Adrenal gland (tissue), 12 donors: Measurements from ENCODE around the gene HTR3C. TPM values are rescaled to one million over a fixed set of nuclear protein-coding genes. Genes with fewer than 3 reads are reported as not detected.

ENCODE experiments used
- DNase-seq, 7 donors: peaks; one replicate each; pipeline ENCODE4 v3.0.0-alpha.2; 2019 to 2020
- H3K27ac ChIP-seq, 5 donors: fragments of 200-600 bp; sonication (generic) in 4 of 5; 1 replicate in 3 of 5; 2 replicates in 2 of 5; pipeline versions ENCODE4 v1.5.1 to v1.8.0; 2016 to 2020; ENCODE audit warnings: mild to moderate bottlenecking in 1 of 5
- H3K27me3 ChIP-seq: fragments of 200-600 bp; 2 replicates; pipeline ENCODE4 v1.8.0; 2021
- H3K36me3 ChIP-seq, 2 donors: fragments of 200-600 bp; replicated peaks in 1 of 2; 1 replicate in 1 of 2; 2 replicates in 1 of 2; pipeline versions ENCODE4 v1.5.1 to v1.8.0; 2018 to 2022
- H3K4me1 ChIP-seq, 2 donors: fragments of 200-600 bp; replicated peaks in 1 of 2; 1 replicate in 1 of 2; 2 replicates in 1 of 2; pipeline versions ENCODE4 v1.5.1 to v1.8.0; 2018 to 2021
- H3K4me3 ChIP-seq, 4 donors: fragments of 200-600 bp; sonication (generic) in 3 of 4; one replicate each; pipeline ENCODE4 v1.5.1; 2016 to 2018
- H3K9me3 ChIP-seq, 3 donors: fragments of 200-600 bp; sonication (generic) in 1 of 3; replicated peaks in 1 of 3; 1 replicate in 2 of 3; 2 replicates in 1 of 3; pipeline versions ENCODE4 v1.5.1 to v1.8.0; 2016 to 2021
- POLR2A ChIP-seq, 2 donors: fragments of 450-650 bp; IDR thresholded peaks; one replicate each; pipeline ENCODE4 v1.6.1; 2017; ENCODE audit warnings: antibody characterized with exemption in 2 of 2, mild to moderate bottlenecking in 2 of 2, moderate library complexity in 1 of 2
- WGBS, 4 donors: extraction: QIAGEN DNeasy Blood & Tissue Kit in 2 of 4; methylation state at CpG; one replicate each; pipeline versions ENCODE4 v1.1.5 to v1.1.7; 2013 to 2017; 5-methylcytosine and 5-hydroxymethylcytosine counted together
- intact Hi-C, 2 donors: fragments of 100-400 bp; cut with DNase I; formaldehyde crosslinking; loops; one replicate each; pipeline versions ENCODE4 v1.14.1 to v1.15.0; 2022 to 2023
- polyA plus RNA-seq, 3 donors: library from polyadenylated mRNA; stranded (reverse); fragments of 200-250 nt in 2 of 3; fragments of 350-450 nt in 1 of 3; fragmentation: Illumina TruSeq in 1 of 3; extraction: RNeasy Lipid Tissue Mini Kit (QIAGEN cat#74804) in 1 of 3; gene quantifications; one replicate each; pipeline ENCODE4 v1.2.3, GENCODE V29; 2013 to 2014
- small RNA-seq, 2 donors: library from RNA; depleted of rRNA; stranded (forward); fragments of <200 nt; gene quantifications; one replicate each; pipeline ENCODE3, GENCODE V24; 2016
- total RNA-seq, 9 donors: library from RNA; depleted of rRNA in 4 of 9; stranded (reverse); fragments of >200 nt in 4 of 9; fragments of 120-200 nt in 1 of 9; fragmentation: NEBNext Ultra II Directional in 1 of 9; extraction: Animal tissue kit (Norgen Biotek cat#: 25700) in 1 of 9; gene quantifications; one replicate each; pipeline versions ENCODE4 v1.1.0 to v1.2.4, GENCODE V29; 2013 to 2023
- TF ChIP-seq, protein P1 (sequence below), 6 experiments: fragments of 450-650 bp in 4 of 6; fragments of 200-600 bp in 2 of 6; sonication (generic) in 1 of 6; IDR thresholded peaks; 1 replicate in 5 of 6; 2 replicates in 1 of 6; pipeline versions ENCODE4 v1.5.1 to v1.8.0; 2016 to 2021; ENCODE audit warnings: antibody characterized with exemption in 6 of 6, mild to moderate bottlenecking in 2 of 6, moderate library complexity in 1 of 6
- donor health status: healthy with polysubstance abuse.
- donor health status: Bipolar disorder and iron deficiency.
- donor health status: DM: yes; HTN: yes; CAD: no.
- donor health status: DM: no; HTN: no; CAD: no.
- donor health status: DM: no; HTN: no; CAD: no.
- donor health status: DM: yes; HTN: yes; CAD: no.

HTR3C gene
- total and polyA plus RNA-seq, 12 donors, result 0.03 TPM; not detected in 11

DNA sequence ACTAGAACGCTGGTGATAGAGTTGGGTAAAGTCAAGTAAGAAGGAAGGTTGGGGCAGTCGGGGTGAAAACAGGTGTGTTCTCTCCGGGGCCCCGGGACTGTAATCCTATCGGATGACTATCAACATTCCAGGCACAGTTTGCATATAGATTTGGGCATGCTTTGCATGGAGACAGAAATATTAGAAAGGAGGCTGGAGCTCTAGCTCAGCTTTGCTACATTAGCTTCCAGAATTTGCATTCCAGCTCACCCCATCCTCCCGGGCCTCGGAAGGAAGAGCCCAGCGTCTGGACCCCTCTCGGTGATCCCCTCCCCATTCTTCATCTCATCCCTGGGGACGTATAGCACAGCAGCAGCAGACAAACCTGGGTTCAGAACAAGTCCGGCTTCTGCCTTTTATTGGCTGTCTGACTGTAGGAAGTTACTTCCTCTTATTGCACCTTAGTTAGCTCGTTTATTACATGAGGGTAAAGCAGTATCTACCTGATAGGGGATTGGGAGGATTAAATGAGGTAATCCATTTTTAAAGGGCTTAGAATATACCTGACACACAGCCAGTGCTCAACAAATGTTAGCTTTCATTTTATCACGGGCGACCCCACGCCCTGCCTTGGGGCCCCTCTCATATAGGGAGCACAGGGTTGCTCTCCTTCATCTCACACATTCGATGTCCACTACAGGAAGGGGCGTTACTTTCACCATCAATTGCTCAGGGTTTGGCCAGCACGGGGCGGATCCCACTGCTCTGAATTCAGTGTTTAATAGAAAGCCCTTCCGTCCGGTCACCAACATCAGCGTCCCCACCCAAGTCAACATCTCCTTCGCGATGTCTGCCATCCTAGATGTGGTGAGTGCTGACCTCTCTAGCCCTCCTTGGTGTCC lies 47.2 kb downstream of the HTR3C start:
- Histone ChIP-seq H3K9me3 (no peaks in the 10 kb centered on the region), H3K36me3 (no peaks in the 10 kb centered on the region), H3K27ac (no peak overlapping the region), H3K4me1 (no peaks in the 10 kb centered on the region), H3K4me3 (no peak overlapping the region), H3K27me3 (no peaks in the 10 kb centered on the region)
- 70 to 74% (median 72%) methylated on average over 24 of the region's 24 CpGs for WGBS, 4 donors
- intact Hi-C loops, result no loop called here
- DNase-seq, result no peak
- TF ChIP-seq POLR2A (IDR thresholded peaks at IDR 0.05), result no peak
- TF ChIP-seq, protein P1, sequence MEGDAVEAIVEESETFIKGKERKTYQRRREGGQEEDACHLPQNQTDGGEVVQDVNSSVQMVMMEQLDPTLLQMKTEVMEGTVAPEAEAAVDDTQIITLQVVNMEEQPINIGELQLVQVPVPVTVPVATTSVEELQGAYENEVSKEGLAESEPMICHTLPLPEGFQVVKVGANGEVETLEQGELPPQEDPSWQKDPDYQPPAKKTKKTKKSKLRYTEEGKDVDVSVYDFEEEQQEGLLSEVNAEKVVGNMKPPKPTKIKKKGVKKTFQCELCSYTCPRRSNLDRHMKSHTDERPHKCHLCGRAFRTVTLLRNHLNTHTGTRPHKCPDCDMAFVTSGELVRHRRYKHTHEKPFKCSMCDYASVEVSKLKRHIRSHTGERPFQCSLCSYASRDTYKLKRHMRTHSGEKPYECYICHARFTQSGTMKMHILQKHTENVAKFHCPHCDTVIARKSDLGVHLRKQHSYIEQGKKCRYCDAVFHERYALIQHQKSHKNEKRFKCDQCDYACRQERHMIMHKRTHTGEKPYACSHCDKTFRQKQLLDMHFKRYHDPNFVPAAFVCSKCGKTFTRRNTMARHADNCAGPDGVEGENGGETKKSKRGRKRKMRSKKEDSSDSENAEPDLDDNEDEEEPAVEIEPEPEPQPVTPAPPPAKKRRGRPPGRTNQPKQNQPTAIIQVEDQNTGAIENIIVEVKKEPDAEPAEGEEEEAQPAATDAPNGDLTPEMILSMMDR (IDR thresholded peaks at IDR 0.05), result no peak

Small RNAs within 50 kb of the gene (small RNA-seq; reads per million reads assigned to genes)
- gene RF00019, result 0 reads per million in 2 donors

Other genes starting within 250 kb of the HTR3C start
- 1 to 10 TPM in 7 of 9 donors, under 1 TPM in 1, not detected in 1; 0.52 to 3.0 (median 1.7) TPM for gene MAP6D1, start 227.5 kb upstream of the HTR3C start, total RNA-seq
- gene MAP6D1, start 227.5 kb upstream of the HTR3C start, polyA plus RNA-seq, result 1 to 10 TPM in 1 of 3 donors, under 1 TPM in 1, not detected in 1; 0.27 to 2.5 TPM
- 10 to 100 TPM; 29.4 to 83.4 (median 45.3) TPM for gene PARL, start 168.2 kb upstream of the HTR3C start, total RNA-seq
- 100 to 1,000 TPM in 2 of 3 donors, 10 to 100 TPM in 1; 56.4 to 119 (median 116) TPM for gene PARL, start 168.2 kb upstream of the HTR3C start, polyA plus RNA-seq
- gene ABCC5, start 35.2 kb upstream of the HTR3C start, total RNA-seq, result 10 to 100 TPM; 11.4 to 45.3 (median 24.8) TPM
- gene ABCC5, start 35.2 kb upstream of the HTR3C start, polyA plus RNA-seq, result 10 to 100 TPM; 20.8 to 53.9 (median 33.2) TPM
- gene HTR3D, start 21.3 kb upstream of the HTR3C start, total RNA-seq, result not detected
- not detected for gene HTR3D, start 21.3 kb upstream of the HTR3C start, polyA plus RNA-seq
- gene HTR3E, start 44.0 kb downstream of the HTR3C start, total RNA-seq, result not detected
- gene HTR3E, start 44.0 kb downstream of the HTR3C start, polyA plus RNA-seq, result not detected
- gene EIF2B5, start 82.3 kb downstream of the HTR3C start, total RNA-seq, result 10 to 100 TPM; 19.1 to 50.8 (median 40.2) TPM
- gene EIF2B5, start 82.3 kb downstream of the HTR3C start, polyA plus RNA-seq, result 10 to 100 TPM; 45.9 to 56.1 (median 49.0) TPM
- gene DVL3, start 102.3 kb downstream of the HTR3C start, total RNA-seq, result 10 to 100 TPM; 34.1 to 94.1 (median 64.2) TPM
- gene DVL3, start 102.3 kb downstream of the HTR3C start, polyA plus RNA-seq, result 10 to 100 TPM; 45.8 to 92.9 (median 69.8) TPM
- gene AP2M1, start 121.8 kb downstream of the HTR3C start, total RNA-seq, result 100 to 1,000 TPM; 305 to 700 (median 594) TPM
- 100 to 1,000 TPM; 250 to 882 (median 362) TPM for gene AP2M1, start 121.8 kb downstream of the HTR3C start, polyA plus RNA-seq
- gene ABCF3, start 133.2 kb downstream of the HTR3C start, total RNA-seq, result 100 to 1,000 TPM in 8 of 9 donors, 10 to 100 TPM in 1; 93.6 to 292 (median 150) TPM
- 100 to 1,000 TPM; 189 to 353 (median 289) TPM for gene ABCF3, start 133.2 kb downstream of the HTR3C start, polyA plus RNA-seq
- 100 to 1,000 TPM in 3 of 9 donors, 10 to 100 TPM in 5, 1 to 10 TPM in 1; 1.1 to 140 (median 65.8) TPM for gene VWA5B2, start 176.5 kb downstream of the HTR3C start, total RNA-seq
- gene VWA5B2, start 176.5 kb downstream of the HTR3C start, polyA plus RNA-seq, result 1,000 to 10,000 TPM in 1 of 3 donors, 100 to 1,000 TPM in 1, 10 to 100 TPM in 1; 29.8 to 1,120 (median 268) TPM
- gene ALG3, start 195.9 kb downstream of the HTR3C start, total RNA-seq, result 100 to 1,000 TPM in 1 of 9 donors, 10 to 100 TPM in 8; 27.7 to 107 (median 59.0) TPM
- gene ALG3, start 195.9 kb downstream of the HTR3C start, polyA plus RNA-seq, result 10 to 100 TPM; 32.8 to 71.4 (median 42.3) TPM
- 1 to 10 TPM; 2.7 to 8.3 (median 4.3) TPM for gene EEF1AKMT4, start 196.6 kb downstream of the HTR3C start, total RNA-seq
- gene EEF1AKMT4, start 196.6 kb downstream of the HTR3C start, polyA plus RNA-seq, result 1 to 10 TPM; 1.8 to 6.6 (median 2.5) TPM
- gene CAMK2N2, start 208.5 kb downstream of the HTR3C start, total RNA-seq, result 10 to 100 TPM in 2 of 9 donors, 1 to 10 TPM in 4, under 1 TPM in 1, not detected in 2; 0.47 to 39.3 (median 6.9) TPM
- 10 to 100 TPM in 2 of 3 donors, 1 to 10 TPM in 1; 6.1 to 24.2 (median 12.4) TPM for gene CAMK2N2, start 208.5 kb downstream of the HTR3C start, polyA plus RNA-seq
- 1 to 10 TPM in 3 of 9 donors, under 1 TPM in 2, not detected in 4; 0.27 to 9.3 (median 4.5) TPM for gene ECE2, start 223.0 kb downstream of the HTR3C start, total RNA-seq
- 10 to 100 TPM in 1 of 3 donors, 1 to 10 TPM in 2; 3.0 to 15.2 (median 8.2) TPM for gene ECE2, start 223.0 kb downstream of the HTR3C start, polyA plus RNA-seq
- gene PSMD2, start 246.2 kb downstream of the HTR3C start, total RNA-seq, result 100 to 1,000 TPM; 190 to 392 (median 236) TPM
- 100 to 1,000 TPM in 1 of 3 donors, 10 to 100 TPM in 2; 65.1 to 412 (median 73.8) TPM for gene PSMD2, start 246.2 kb downstream of the HTR3C start, polyA plus RNA-seq